Hepatocyte (in vitro differentiated cells): ENCODE results near the gene ANKMY2.

Source experiments
- EZH2 ChIP-seq: fragments of 200-600 bp; sonication (generic); IDR thresholded peaks from 2 replicates; pipeline ENCODE4 v1.6.1; 2016; ENCODE audit warnings: antibody characterized with exemption, mild to moderate bottlenecking, borderline replicate concordance
- TF ChIP-seq, protein P1 (sequence below): fragments of 200-600 bp; sonication (generic); IDR thresholded peaks from 2 replicates; pipeline ENCODE4 v1.5.1; 2016; ENCODE audit warnings: antibody characterized with exemption, mild to moderate bottlenecking; ENCODE audit not compliant: poor library complexity

DNA sequence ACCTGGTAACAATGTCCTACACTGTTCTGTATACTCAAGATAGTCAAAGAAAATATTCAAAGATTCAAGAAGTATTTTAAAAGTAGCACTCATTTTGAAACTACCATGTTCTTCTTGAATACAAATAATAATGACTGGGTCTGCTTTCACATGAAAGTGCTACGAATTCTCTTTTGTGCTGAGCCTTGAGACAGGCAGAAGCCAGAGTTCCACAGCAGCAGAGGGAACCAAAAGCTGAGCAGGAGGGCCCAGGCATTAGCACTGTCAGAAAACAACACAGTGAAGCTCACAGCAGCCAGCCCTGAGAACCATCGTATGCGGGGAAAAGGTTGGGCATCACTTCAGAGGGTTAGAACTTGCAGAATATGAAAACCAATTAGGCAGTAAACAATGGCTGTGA is 38.9 kb downstream of the ANKMY2 start:
- TF ChIP-seq, protein P1, sequence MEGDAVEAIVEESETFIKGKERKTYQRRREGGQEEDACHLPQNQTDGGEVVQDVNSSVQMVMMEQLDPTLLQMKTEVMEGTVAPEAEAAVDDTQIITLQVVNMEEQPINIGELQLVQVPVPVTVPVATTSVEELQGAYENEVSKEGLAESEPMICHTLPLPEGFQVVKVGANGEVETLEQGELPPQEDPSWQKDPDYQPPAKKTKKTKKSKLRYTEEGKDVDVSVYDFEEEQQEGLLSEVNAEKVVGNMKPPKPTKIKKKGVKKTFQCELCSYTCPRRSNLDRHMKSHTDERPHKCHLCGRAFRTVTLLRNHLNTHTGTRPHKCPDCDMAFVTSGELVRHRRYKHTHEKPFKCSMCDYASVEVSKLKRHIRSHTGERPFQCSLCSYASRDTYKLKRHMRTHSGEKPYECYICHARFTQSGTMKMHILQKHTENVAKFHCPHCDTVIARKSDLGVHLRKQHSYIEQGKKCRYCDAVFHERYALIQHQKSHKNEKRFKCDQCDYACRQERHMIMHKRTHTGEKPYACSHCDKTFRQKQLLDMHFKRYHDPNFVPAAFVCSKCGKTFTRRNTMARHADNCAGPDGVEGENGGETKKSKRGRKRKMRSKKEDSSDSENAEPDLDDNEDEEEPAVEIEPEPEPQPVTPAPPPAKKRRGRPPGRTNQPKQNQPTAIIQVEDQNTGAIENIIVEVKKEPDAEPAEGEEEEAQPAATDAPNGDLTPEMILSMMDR: no peak
- no peak for TF ChIP-seq EZH2
